GM04504 (cell line): ENCODE measurements around the gene FOLR2.
A peak's percentile ranks its signal among the peaks of the same experiment; 100 is the strongest.

Experiments
- DNase-seq: peaks from one replicate; pipeline ENCODE4 v3.0.0-alpha.2; 2012; ENCODE audit warnings: low read depth

FOLR2 gene

DNA sequence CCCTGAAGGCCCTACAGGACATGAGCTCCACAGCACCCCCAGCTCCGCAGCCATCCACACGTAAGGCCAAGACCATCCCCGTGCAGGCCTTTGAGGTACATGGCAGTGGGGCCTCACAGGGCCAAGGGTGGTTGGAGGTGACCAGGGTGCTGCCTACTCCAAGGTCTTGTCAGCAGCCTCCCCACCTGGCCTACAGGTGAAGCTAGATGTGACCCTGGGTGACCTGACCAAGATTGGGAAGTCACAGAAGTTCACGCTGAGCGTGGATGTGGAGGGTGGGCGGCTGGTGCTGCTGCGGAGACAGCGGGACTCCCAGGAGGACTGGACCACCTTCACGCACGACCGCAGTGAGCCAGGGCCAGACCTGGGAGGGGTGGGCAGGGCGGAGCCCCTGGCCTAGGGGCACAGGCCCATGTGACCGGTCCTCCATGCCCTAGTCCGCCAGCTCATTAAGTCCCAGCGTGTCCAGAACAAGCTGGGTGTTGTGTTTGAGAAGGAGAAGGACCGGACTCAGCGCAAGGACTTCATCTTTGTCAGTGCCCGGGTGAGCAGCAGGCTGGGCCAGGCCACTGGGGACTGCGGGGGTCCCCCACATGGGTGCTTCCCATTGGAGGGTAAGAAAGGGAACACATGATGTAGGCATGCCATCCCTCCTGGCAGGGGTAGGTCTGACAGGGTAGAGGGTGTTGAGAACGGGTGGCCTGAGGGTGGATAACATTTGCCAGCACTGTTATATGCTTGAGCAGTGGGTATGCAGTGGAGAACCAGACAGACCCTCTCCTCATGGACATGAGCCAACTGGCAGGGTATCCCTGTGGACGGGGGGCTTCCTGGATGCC is 13.6 kb downstream of the FOLR2 start:
- DNase-seq, result no peak

DNA sequence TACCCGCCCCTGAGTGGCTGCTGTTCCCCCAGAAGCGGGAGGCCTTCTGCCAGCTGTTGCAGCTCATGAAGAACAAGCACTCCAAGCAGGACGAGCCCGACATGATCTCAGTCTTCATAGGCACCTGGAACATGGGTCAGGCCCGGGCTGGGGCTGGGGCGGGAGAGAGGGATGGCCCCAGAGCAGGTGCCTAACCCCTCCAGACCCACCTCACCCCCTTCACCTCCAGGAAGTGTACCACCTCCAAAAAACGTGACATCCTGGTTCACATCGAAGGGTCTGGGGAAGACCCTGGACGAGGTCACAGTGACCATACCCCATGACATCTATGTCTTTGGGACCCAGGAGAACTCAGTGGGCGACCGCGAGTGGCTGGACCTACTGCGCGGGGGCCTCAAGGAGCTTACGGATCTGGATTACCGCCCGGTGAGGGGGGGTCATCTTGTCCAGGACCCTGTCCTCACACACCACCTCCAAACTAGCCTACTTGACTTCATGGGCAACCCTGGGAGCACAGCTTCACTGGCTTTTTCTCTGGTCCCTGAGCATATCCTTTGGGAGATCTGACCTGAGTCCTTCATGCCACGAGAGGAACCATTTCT is 14.3 kb downstream of the FOLR2 start:
- no peak for DNase-seq

DNA sequence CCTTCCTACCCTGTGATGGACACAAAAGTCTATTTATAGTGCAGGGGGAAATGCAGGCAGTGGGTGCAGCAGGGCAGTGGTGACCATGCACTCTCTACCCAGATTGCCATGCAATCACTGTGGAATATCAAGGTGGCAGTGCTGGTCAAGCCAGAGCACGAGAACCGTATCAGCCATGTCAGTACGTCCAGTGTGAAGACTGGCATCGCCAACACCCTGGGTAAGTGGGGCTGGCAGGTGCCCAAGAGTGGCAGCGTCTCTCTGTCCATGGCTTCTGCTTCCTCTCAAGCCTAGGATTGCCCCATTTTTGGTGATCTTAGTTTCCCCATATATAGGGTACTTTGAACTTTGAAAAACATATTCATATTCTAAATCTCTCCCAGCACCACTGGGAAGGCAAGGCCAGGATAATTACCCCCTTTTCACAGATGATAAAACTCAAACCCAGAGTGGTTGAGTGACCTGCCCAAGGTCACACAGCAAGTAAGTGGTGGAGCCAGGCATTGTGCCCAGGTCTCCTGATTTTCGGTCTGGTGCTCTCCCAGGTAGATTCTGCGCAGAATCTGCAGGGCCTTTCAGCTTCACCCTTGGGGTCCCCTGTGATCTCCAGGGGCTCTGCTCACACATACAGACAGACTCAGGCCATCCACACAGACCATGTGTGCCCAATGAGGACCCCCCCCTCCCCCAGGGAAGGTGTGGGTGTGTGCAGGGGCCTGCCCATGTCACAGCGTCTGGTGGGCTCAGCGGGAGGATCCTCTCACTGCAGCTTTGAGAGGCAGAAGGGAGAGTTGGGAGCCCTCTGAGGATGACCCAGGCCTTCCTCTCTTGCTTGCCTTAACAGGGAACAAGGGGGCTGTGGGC is 15.0 kb downstream of the FOLR2 start:
- no peak for DNase-seq

- DNase-seq, result no peak
These were observed 15.9 kb downstream of the FOLR2 start for GRCh38 chr11:72232260-72233055.

- DNase-seq, result no peak
These were observed 16.6 kb downstream of the FOLR2 start for GRCh38 chr11:72233056-72233772.

DNA sequence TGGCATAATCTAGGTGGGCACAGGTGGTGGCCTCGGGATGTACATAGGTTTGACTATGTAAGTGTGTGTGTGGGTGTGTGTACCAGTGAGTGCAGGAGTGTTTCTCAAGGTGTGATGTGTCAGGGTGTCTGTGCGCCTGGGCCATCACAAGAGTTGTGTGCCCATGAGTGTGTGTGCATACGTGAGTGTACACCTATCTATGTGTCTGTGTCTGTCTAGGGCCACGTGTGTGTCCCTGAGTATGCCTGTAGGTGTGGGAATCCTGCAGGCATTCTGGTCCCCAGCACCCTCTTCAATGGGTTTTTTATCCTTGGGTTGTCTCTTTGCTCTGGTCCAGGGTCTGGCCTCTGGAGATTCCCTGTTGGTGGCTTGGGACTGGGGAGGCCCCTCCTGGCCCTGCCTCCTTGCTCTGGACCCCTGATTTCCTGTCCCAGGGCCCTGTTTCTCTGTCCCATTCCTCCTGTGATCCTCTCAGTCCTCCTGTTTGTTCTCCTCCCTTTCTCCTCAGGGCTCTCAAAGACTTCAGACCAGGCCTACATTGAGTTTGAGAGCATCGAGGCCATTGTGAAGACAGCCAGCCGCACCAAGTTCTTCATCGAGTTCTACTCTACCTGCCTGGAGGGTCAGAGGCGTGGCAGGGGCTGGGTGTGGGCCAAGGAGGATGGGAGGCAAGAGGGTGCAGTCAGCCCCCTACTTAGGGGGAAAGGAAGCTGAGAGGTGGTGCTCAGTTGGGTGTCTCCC is 17.3 kb downstream of the FOLR2 start:
- no peak for DNase-seq

GRCh38 chr11:72234514-72234830 is 17.9 kb downstream of the FOLR2 start:
- no peak for DNase-seq

- DNase-seq, result no peak
These were observed 18.3 kb downstream of the FOLR2 start for GRCh38 chr11:72234920-72235319.

DNA sequence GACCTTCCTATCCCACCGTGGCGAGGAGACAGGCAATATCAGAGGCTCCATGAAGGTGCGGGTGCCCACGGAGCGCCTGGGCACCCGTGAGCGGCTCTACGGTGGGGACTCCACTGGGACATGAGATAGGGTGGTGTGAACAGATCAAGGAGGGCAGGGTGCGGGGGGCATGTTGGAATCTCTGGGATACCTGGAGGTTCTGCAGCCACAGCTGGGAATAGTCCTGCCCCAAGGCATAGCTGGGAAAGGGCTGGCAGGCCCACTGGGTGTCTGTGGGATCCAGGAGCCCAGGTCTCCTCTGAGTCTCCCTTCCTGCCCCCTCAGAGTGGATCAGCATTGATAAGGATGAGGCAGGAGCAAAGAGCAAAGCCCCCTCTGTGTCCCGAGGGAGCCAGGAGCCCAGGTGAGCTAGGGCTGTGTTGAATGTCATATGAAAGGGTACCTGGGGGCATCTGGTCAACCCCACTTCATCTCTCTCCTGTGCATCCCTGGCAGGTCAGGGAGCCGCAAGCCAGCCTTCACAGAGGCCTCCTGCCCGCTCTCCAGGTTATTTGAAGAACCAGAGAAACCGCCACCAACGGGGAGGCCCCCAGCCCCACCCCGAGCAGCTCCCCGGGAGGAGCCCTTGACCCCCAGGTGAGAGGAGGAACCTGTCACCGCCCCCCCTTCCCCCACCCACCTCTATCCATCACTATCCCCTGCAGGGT is 18.9 kb downstream of the FOLR2 start:
- DNase-seq, result no peak

GRCh38 chr11:72236083-72236697 is 19.6 kb downstream of the FOLR2 start:
- no peak for DNase-seq

- no peak for DNase-seq
These were observed 20.1 kb downstream of the FOLR2 start for GRCh38 chr11:72236774-72237111.

GRCh38 chr11:72237112-72237931 is 20.7 kb downstream of the FOLR2 start:
- no peak for DNase-seq

DNA sequence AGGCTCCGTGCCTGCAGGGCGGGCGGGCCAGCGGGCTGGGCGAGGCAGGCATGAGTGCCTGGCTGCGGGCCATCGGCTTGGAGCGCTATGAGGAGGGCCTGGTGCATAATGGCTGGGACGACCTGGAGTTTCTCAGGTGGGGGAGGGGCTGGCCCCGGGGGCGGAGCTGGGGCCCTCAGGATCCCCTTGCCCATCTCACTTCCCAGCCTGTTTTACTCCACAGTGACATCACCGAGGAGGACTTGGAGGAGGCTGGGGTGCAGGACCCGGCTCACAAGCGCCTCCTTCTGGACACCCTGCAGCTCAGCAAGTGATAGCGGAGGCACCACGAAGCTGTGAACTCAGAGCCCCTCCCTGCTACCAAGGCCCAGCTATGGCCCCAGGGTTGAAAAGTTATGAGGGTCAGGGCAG is 21.5 kb downstream of the FOLR2 start:
- peak; percentile 18 for DNase-seq

DNA sequence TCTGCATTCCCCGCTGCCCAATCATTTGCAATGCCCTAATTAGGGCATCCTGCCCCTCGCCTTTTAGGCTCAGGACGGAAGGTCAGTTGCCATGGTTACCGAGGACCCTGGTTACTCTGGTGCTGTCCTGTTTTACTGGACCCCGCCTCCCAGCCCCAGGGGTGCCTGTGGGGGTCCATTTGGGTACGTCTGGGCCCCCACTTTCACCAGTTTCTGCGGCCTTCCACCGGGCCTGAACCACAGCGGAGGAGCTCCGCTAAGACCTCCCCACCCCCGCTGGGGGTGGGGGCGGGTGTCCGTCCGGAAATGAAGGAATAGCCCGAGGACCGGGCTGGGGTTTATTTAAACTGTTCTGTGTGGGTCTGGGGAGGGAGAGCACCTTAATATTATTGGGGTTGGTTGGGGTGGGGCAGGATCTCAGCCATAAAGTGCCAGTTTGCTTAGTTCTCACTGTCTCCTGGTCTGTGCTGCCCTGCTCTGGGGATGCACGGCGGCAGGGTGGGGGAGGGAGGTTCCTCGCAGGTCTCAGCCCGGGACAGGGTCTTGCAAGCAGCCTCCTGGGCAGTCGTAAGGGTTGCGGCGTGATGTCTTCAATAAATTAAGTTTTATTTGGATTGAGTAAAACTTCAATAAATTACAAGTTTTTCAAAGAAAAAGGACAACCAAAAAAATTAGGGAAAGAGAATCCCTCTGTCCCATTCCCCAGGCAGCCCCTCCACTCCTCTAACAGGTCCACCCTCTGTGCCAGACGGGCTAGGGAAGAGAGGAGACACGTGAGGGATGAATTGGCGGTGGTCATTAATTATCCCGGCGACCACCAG is 22.1 kb downstream of the FOLR2 start:
- no peak for DNase-seq

- DNase-seq, result peak; percentile 34
These were observed 22.8 kb downstream of the FOLR2 start for GRCh38 chr11:72239313-72239848.

DNA sequence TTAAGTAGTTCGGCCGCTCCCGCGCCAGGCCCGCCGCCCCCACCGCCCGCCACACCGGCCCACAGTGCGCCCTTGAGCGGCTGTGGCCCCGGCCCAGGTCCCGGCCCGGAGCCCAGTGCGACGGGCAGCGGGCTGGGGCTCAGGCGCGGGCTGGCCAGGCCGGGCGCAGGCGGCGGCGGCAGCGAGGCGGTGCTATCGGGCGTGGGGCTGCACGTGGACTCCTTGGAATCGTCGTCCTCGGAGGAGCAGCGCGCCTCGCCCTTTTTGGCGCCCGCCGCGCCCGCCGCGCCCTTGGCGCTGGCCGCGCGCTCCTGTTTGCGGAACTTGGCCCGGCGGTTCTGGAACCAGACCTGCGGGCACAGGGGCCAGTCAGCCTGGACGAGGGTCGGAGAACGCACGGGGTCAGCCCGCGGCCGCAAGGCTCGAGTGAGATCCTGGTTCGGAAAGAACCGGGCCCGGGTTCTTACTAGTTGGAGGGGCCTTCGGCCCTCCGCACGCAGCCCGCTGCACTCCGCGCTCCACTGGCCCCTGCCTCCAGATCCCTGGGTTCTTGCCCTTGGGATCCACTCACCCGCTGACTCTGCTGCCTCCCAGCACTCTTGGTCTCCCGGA is 23.4 kb downstream of the FOLR2 start:
- DNase-seq, result no peak
